ENCODE data around the gene ABCA4. TPM values are rescaled to one million over a fixed set of nuclear protein-coding genes. Genes with fewer than 3 reads are reported as not detected.
"Not testable (repeated sequence)": the region's sequence is repeated elsewhere in the genome, so short reads cannot be mapped to it uniquely, and the experiment has no call there.

Gene ABCA4
- total RNA-seq, 1 donor from 2014 or later = 1.4 TPM

DNA sequence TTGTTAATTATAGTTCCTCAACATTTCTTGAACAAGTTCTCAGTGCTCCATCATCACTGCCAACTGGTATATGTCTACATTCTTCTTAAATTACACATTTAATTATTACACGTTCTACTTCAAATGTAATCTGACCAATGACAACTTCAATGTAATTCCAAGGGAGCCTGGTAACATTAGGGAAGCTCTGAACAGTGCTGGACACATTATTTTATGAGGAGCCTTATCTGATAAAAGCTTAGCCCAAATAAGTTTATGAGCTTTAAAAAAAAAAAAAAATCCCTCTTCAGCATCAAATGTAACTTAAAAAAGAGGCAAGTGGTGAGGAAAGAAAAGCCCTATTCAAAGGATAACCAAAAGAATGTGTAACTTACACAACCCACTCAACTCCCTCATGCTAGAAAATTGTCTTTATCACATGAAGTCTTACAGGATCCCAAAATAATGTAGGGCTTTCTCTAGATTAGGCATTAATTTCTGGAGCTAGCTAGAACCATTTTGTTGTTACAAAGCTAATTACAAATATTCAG lies 35.2 kb upstream of the ABCA4 start:
- intact Hi-C loops (cut with DNase I) = no loop called here
- Histone ChIP-seq H3K27me3 (no peaks in the 10 kb centered on the region), H3K4me1 (no peaks in the 10 kb centered on the region), H3K9me3 (no peaks in the 10 kb centered on the region), H3K4me3 (no peak overlapping the region), H3K36me3 (no peaks in the 10 kb centered on the region), H3K27ac (no peak overlapping the region)
- TF ChIP-seq, protein P1, sequence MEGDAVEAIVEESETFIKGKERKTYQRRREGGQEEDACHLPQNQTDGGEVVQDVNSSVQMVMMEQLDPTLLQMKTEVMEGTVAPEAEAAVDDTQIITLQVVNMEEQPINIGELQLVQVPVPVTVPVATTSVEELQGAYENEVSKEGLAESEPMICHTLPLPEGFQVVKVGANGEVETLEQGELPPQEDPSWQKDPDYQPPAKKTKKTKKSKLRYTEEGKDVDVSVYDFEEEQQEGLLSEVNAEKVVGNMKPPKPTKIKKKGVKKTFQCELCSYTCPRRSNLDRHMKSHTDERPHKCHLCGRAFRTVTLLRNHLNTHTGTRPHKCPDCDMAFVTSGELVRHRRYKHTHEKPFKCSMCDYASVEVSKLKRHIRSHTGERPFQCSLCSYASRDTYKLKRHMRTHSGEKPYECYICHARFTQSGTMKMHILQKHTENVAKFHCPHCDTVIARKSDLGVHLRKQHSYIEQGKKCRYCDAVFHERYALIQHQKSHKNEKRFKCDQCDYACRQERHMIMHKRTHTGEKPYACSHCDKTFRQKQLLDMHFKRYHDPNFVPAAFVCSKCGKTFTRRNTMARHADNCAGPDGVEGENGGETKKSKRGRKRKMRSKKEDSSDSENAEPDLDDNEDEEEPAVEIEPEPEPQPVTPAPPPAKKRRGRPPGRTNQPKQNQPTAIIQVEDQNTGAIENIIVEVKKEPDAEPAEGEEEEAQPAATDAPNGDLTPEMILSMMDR (IDR thresholded peaks at IDR 0.05) = no peak
- ATAC-seq = no peak
- no peak for DNase-seq

DNA sequence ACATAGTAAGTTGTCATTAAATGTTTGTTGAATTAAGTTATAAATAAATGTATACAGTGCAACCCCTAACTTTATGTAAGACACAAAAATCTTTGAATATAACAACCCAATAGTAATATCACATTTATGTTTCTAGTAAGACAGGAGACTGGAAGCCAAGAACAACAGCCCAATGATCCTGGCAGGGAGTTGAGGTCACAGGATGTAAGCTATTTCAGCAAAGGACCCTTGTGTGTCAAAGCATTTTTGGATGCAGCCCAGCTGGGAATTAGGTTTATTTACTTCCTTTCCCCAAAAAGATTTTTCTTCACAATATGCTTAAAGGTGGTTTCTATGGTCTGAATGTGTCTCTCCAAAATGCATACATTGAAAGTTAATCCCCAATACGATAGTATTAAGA lies 34.0 kb upstream of the ABCA4 start:
- H3K4me3 ChIP-seq = no peak overlapping the region
- no peaks in the 10 kb centered on the region for H3K27me3 ChIP-seq
- no peaks in the 10 kb centered on the region for H3K4me1 ChIP-seq
- ATAC-seq (no peak), DNase-seq (no peak)
- no peaks in the 10 kb centered on the region for H3K9me3 ChIP-seq
- no peak overlapping the region for H3K27ac ChIP-seq
- intact Hi-C loops (cut with DNase I) = no loop called here
- H3K36me3 ChIP-seq = no peaks in the 10 kb centered on the region
- TF ChIP-seq, protein P1 (IDR thresholded peaks at IDR 0.05) = no peak

DNA sequence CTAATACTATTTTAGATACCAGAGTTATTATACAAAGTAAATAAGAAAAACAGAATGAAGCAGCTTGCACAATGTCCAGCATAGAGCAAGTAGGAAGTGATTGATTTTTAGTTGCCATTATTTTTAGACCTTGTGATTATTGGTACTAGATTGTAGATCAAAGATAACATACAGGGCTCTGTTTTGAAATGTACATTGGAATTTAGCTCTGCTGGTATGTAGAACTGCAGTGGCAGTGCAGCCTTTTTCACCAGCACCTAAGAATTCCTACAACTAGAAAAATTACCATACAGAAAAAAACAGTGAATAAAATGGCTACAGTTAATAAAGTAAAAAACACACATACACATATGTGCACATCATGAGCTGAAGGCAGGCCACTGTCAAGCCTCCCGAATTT lies 32.2 kb upstream of the ABCA4 start:
- Histone ChIP-seq H3K36me3 (no peaks in the 10 kb centered on the region), H3K9me3 (no peaks in the 10 kb centered on the region), H3K4me3 (no peak overlapping the region), H3K27ac (no peak overlapping the region), H3K4me1 (no peaks in the 10 kb centered on the region), H3K27me3 (no peaks in the 10 kb centered on the region)
- TF ChIP-seq, protein P1 (IDR thresholded peaks at IDR 0.05) = no peak
- ATAC-seq (no peak), DNase-seq (no peak)
- intact Hi-C loops (cut with DNase I) = no loop called here

DNA sequence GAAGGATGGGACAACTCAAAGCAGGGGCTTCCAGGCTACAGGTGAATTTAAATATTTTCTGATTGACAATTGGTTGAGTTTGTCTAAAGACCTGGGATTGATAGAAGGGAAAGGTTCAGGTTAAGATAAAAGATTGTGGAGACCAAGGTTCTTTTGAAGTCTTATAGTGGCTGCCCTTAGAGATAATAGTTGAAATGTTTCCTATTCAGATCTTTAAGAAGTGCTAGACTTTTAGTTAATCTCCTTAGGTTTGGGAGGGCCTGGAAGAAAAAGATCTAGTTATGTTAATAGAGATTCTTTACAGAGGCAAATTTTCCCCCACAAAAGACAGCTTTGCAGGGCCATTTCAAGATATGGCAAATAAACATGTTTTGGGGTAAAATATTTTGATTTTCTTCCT lies 28.2 kb upstream of the ABCA4 start:
- intact Hi-C loops (cut with DNase I); H3K27ac ChIP-seq; H3K4me3 ChIP-seq; ATAC-seq; H3K9me3 ChIP-seq; H3K36me3 ChIP-seq; H3K27me3 ChIP-seq; H3K4me1 ChIP-seq; DNase-seq: not testable (repeated sequence)

DNA sequence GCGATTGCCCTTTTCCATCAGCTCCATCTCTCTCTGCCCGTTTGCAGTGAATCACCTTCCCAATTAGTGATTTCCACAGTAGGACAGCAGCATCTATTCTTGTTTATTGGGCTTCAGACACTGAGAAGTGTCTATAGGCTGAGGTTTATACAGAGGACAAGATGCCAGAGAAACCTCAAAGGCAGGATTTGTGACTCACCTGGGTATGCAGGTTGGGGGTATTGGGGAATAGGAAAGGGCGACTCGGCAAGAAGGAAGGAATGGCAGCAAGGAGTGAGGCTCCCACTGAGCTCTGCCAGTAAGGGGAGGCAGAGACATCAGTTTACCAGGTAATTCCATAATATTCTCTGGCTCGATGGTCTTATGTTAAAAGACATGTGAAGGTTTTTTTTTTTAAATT lies 25.3 kb upstream of the ABCA4 start:
- ATAC-seq (no peak), DNase-seq (no peak)
- no peaks in the 10 kb centered on the region for H3K9me3 ChIP-seq
- TF ChIP-seq, protein P1 (IDR thresholded peaks at IDR 0.05) = no peak
- no peaks in the 10 kb centered on the region for H3K36me3 ChIP-seq
- no peaks in the 10 kb centered on the region for H3K27me3 ChIP-seq
- H3K4me1 ChIP-seq = peaks cover 3% of the 10 kb centered on the region
- H3K27ac ChIP-seq = no peak overlapping the region
- no peak overlapping the region for H3K4me3 ChIP-seq
- intact Hi-C loops (cut with DNase I) = no loop called here

DNA sequence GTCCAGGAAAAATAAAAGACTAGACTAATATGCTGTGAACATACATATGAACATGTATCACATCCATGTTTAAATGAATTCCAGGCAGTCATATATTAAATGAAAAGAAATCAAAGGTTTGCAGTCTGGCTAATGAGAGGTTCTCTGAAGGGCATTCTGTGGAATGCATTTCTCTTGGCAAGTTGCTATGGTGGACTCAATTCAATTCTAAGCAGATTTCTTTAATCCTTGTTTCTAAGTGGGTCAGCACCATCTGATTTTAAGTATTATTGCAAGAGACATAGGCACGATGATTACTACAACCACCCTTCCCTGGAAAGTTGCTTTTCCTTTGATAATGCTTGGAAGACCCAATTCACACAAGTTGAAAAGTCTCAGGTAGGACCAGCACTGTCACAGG lies 23.9 kb upstream of the ABCA4 start:
- Histone ChIP-seq H3K4me1 (peaks cover 3% of the 10 kb centered on the region), H3K36me3 (no peaks in the 10 kb centered on the region), H3K9me3 (no peaks in the 10 kb centered on the region), H3K27ac (no peak overlapping the region), H3K27me3 (no peaks in the 10 kb centered on the region), H3K4me3 (no peak overlapping the region)
- intact Hi-C loops (cut with DNase I) = no loop called here
- DNase-seq (no peak), ATAC-seq (no peak)
- TF ChIP-seq, protein P1 (IDR thresholded peaks at IDR 0.05) = no peak
